SJSA1 (cell line): Measurements from ENCODE around the gene SPATA22. TPM values are rescaled to one million over a fixed set of nuclear protein-coding genes. Genes with fewer than 3 reads are reported as not detected.
"Not testable (repeated sequence)": the region's sequence is repeated elsewhere in the genome, so short reads cannot be mapped to it uniquely, and the experiment has no call there.

ENCODE experiments used
- DNase-seq, 2 experiments: peaks; one replicate each; pipeline ENCODE4 v3.0.0-alpha.2; 2015 to 2020; ENCODE audit warnings: low spot score in 2 of 2, low read depth in 1 of 2
- H3K27ac ChIP-seq: fragments of 250-450 bp; sonication (Bioruptor Pico); 2 replicates; pipeline ENCODE4 v1.5.1; 2020; ENCODE audit warnings: mild to moderate bottlenecking, moderate library complexity
- H3K27me3 ChIP-seq: fragments of 250-450 bp; sonication (Bioruptor Pico); replicated peaks from 2 replicates; pipeline ENCODE4 v1.5.1; 2020; ENCODE audit warnings: mild to moderate bottlenecking, moderate library complexity
- H3K36me3 ChIP-seq: fragments of 250-450 bp; sonication (Bioruptor Pico); 2 replicates; pipeline ENCODE4 v1.5.1; 2020; ENCODE audit warnings: mild to moderate bottlenecking
- H3K4me1 ChIP-seq: fragments of 250-450 bp; sonication (Bioruptor Pico); replicated peaks from 2 replicates; pipeline ENCODE4 v1.6.1; 2021; ENCODE audit warnings: mild to moderate bottlenecking
- H3K4me3 ChIP-seq: fragments of 250-450 bp; sonication (Bioruptor Pico); 2 replicates; pipeline ENCODE4 v1.5.1; 2020; ENCODE audit warnings: mild to moderate bottlenecking
- H3K9me3 ChIP-seq: fragments of 250-450 bp; sonication (Bioruptor Pico); replicated peaks from 2 replicates; pipeline ENCODE4 v1.5.1; 2020; ENCODE audit warnings: mild to moderate bottlenecking
- total RNA-seq: library from RNA; depleted of rRNA; stranded (reverse); fragments of >200 nt; shearing (Covaris generic); gene quantifications from 2 replicates; pipeline ENCODE4 v1.2.3, GENCODE V29; 2014

SPATA22 gene
- total RNA-seq, 1 experiment from 2014 or later = not detected

- no peak for DNase-seq
- no peaks in the 10 kb centered on the region for H3K36me3 ChIP-seq
- no peak overlapping the region for H3K27ac ChIP-seq
- H3K9me3 ChIP-seq = no peaks in the 10 kb centered on the region
- H3K4me1 ChIP-seq = no peaks in the 10 kb centered on the region
- H3K4me3 ChIP-seq = no peak overlapping the region
- H3K27me3 ChIP-seq = no peaks in the 10 kb centered on the region
Measured at GRCh38 chr17:3501344-3501743, 29.7 kb upstream of the SPATA22 start.

- H3K4me3 ChIP-seq = no peak overlapping the region
- H3K36me3 ChIP-seq = no peaks in the 10 kb centered on the region
- H3K27me3 ChIP-seq = no peaks in the 10 kb centered on the region
- no peak overlapping the region for H3K27ac ChIP-seq
- H3K9me3 ChIP-seq = no peaks in the 10 kb centered on the region
- H3K4me1 ChIP-seq = no peaks in the 10 kb centered on the region
- DNase-seq = no peak
Measured at GRCh38 chr17:3497101-3497500, 25.5 kb upstream of the SPATA22 start.

GRCh38 chr17:3485481-3486068, 14.0 kb upstream of the SPATA22 start:
- no peak overlapping the region for H3K4me3 ChIP-seq
- H3K9me3 ChIP-seq = no peaks in the 10 kb centered on the region
- H3K27ac ChIP-seq = no peak overlapping the region
- H3K4me1 ChIP-seq = no peaks in the 10 kb centered on the region
- H3K36me3 ChIP-seq = no peaks in the 10 kb centered on the region
- 0 out of 2 replicates have a peak, but pooled peaks cover 3% of the 10 kb centered on the region for H3K27me3 ChIP-seq
- no peak for DNase-seq

- Histone ChIP-seq H3K4me1 (no peaks in the 10 kb centered on the region), H3K36me3 (no peaks in the 10 kb centered on the region), H3K27ac (no peak overlapping the region), H3K4me3 (no peak overlapping the region), H3K27me3 (0 out of 2 replicates have a peak, but pooled peaks cover 3% of the 10 kb centered on the region), H3K9me3 (no peaks in the 10 kb centered on the region)
- no peak for DNase-seq
Measured at GRCh38 chr17:3482852-3483251, 11.2 kb upstream of the SPATA22 start.

- Histone ChIP-seq H3K27me3 (no peaks in the 10 kb centered on the region), H3K4me3 (no peak overlapping the region), H3K27ac (no peak overlapping the region), H3K4me1 (no peaks in the 10 kb centered on the region), H3K9me3 (no peaks in the 10 kb centered on the region), H3K36me3 (no peaks in the 10 kb centered on the region)
- no peak for DNase-seq
Measured at GRCh38 chr17:3479988-3480387, 8.4 kb upstream of the SPATA22 start.

- Histone ChIP-seq H3K4me3 (peak within 1 kb of the TSS; percentile 14), H3K27ac (no peak within 1 kb of the TSS), H3K9me3 (no peaks in the 10 kb centered on the region), H3K36me3 (no peaks in the 10 kb centered on the region), H3K4me1 (no peaks in the 10 kb centered on the region), H3K27me3 (no peaks in the 10 kb centered on the region)
- peak in 1 of 2 experiments; percentile 3 for DNase-seq
Measured at GRCh38 chr17:3475812-3476610, 4.4 kb upstream of the SPATA22 start, which contains the start of gene ASPA. ASPA (plus strand) TSS chr17:3475997; CDS start chr17:3476160, 163 bp downstream.

- Histone ChIP-seq H3K27me3 (no peaks in the 10 kb centered on the region), H3K4me3 (no peak overlapping the region), H3K27ac (no peak overlapping the region), H3K4me1 (no peaks in the 10 kb centered on the region), H3K9me3 (no peaks in the 10 kb centered on the region), H3K36me3 (no peaks in the 10 kb centered on the region)
- DNase-seq = no peak
Measured at GRCh38 chr17:3475251-3475685, 3.6 kb upstream of the SPATA22 start.

- Histone ChIP-seq H3K36me3 (no peaks in the 10 kb centered on the region), H3K4me1 (no peaks in the 10 kb centered on the region), H3K9me3 (no peaks in the 10 kb centered on the region), H3K4me3 (no peak overlapping the region), H3K27me3 (no peaks in the 10 kb centered on the region), H3K27ac (no peak overlapping the region)
- no peak for DNase-seq
Measured at GRCh38 chr17:3474212-3474611, 2.6 kb upstream of the SPATA22 start.

GRCh38 chr17:3472137-3472536, 518 bp upstream of the SPATA22 start:
- no peak for DNase-seq
- H3K4me1 ChIP-seq = no peaks in the 10 kb centered on the region
- H3K27ac ChIP-seq = no peak overlapping the region
- no peaks in the 10 kb centered on the region for H3K36me3 ChIP-seq
- H3K27me3 ChIP-seq = 0 out of 2 replicates have a peak, but pooled peaks cover 4% of the 10 kb centered on the region
- H3K4me3 ChIP-seq = no peak overlapping the region
- no peaks in the 10 kb centered on the region for H3K9me3 ChIP-seq

- H3K27me3 ChIP-seq = 0 out of 2 replicates have a peak, but pooled peaks cover 4% of the 10 kb centered on the region
- DNase-seq = no peak
- H3K9me3 ChIP-seq = no peaks in the 10 kb centered on the region
- H3K36me3 ChIP-seq = no peaks in the 10 kb centered on the region
- H3K4me3 ChIP-seq = no peak overlapping the region
- H3K27ac ChIP-seq = no peak overlapping the region
- no peaks in the 10 kb centered on the region for H3K4me1 ChIP-seq
Measured at GRCh38 chr17:3469529-3469928, 2.1 kb downstream of the SPATA22 start.

- not testable (repeated sequence) for DNase-seq, H3K27ac ChIP-seq, H3K4me3 ChIP-seq, H3K27me3 ChIP-seq, H3K4me1 ChIP-seq, H3K36me3 ChIP-seq, H3K9me3 ChIP-seq
Measured at GRCh38 chr17:3466355-3466754, 5.3 kb downstream of the SPATA22 start.

- Histone ChIP-seq H3K27me3 (no peaks in the 10 kb centered on the region), H3K4me1 (no peaks in the 10 kb centered on the region), H3K36me3 (no peaks in the 10 kb centered on the region), H3K9me3 (no peaks in the 10 kb centered on the region; the same call in 1 of the 2 replicates), H3K4me3 (no peak overlapping the region), H3K27ac (no peak overlapping the region)
- DNase-seq = no peak
Measured at GRCh38 chr17:3448059-3448665, 23.5 kb downstream of the SPATA22 start.

GRCh38 chr17:3447625-3448024, 24.0 kb downstream of the SPATA22 start:
- no peaks in the 10 kb centered on the region for H3K27me3 ChIP-seq
- no peaks in the 10 kb centered on the region; the same call in 1 of the 2 replicates for H3K9me3 ChIP-seq
- H3K4me3 ChIP-seq = no peak overlapping the region
- H3K36me3 ChIP-seq = no peaks in the 10 kb centered on the region
- no peak overlapping the region for H3K27ac ChIP-seq
- no peaks in the 10 kb centered on the region for H3K4me1 ChIP-seq
- no peak for DNase-seq

GRCh38 chr17:3440451-3440850, 31.2 kb downstream of the SPATA22 start:
- Histone ChIP-seq H3K36me3 (no peaks in the 10 kb centered on the region), H3K4me3 (no peak overlapping the region), H3K9me3 (no peaks in the 10 kb centered on the region; the same call in 1 of the 2 replicates), H3K4me1 (no peaks in the 10 kb centered on the region), H3K27ac (no peak overlapping the region), H3K27me3 (0 out of 2 replicates have a peak, but pooled peaks cover 3% of the 10 kb centered on the region)
- no peak for DNase-seq
